GM08714 (cell line): ENCODE results near the gene GZMM.

Experiments used
- H3K4me3 ChIP-seq: fragments of 200-500 bp; sonication (Bioruptor generic); 2 replicates; pipeline ENCODE4 v1.5.1; 2014; ENCODE audit warnings: mild to moderate bottlenecking, low read length, inconsistent platforms
- ZNF274 ChIP-seq: IDR thresholded peaks from 2 replicates; pipeline ENCODE4 v1.6.1; 2012; ENCODE audit warnings: mild to moderate bottlenecking, low read depth, low read length

Gene GZMM

DNA sequence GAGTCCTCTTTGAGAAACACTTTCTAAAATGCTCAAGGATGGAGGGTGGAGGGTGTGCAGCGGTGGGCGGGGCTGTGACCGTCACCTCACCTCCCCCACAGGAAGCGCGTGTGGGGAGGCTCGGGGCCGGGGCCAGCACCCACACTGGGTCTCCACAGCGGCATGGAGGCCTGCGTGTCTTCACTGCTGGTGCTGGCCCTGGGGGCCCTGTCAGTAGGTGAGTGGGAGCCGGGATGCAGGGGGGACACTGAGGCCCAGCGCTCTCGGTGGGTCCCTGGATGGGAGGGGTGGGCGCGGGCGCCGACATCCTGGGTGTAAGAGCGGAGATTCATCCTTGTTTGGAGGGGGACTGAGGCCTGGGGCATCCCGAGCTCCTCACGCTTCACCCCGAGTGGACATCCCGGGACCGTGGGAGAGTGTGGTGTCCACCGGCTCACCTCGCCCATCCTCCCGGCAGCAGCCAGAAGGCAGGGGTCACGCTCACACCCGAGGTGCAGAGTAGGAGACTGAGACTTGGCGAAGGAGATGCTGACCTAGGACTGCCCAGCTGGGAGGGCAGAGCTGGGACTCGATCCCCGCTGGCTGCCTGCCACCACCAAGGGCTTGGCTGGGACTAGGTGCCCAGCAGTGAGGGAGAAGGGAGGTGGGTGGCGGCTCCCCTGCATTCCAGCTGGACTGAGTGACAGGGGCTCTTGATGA lies at the start of gene GZMM:
TSS of gene GZMM (plus strand) at position 144 of the 699 bp plus-strand sequence. CDS start at position 163, 19 bp downstream.
- H3K4me3 ChIP-seq: no peak within 1 kb of the TSS
- TF ChIP-seq ZNF274: no peak

GRCh38 chr19:494171-495080 lies 49.4 kb upstream of the GZMM start:
- no peak for TF ChIP-seq ZNF274
- no peak overlapping the region for H3K4me3 ChIP-seq

GRCh38 chr19:495081-495401 lies 48.8 kb upstream of the GZMM start:
- TF ChIP-seq ZNF274: no peak
- H3K4me3 ChIP-seq: no peak overlapping the region

DNA sequence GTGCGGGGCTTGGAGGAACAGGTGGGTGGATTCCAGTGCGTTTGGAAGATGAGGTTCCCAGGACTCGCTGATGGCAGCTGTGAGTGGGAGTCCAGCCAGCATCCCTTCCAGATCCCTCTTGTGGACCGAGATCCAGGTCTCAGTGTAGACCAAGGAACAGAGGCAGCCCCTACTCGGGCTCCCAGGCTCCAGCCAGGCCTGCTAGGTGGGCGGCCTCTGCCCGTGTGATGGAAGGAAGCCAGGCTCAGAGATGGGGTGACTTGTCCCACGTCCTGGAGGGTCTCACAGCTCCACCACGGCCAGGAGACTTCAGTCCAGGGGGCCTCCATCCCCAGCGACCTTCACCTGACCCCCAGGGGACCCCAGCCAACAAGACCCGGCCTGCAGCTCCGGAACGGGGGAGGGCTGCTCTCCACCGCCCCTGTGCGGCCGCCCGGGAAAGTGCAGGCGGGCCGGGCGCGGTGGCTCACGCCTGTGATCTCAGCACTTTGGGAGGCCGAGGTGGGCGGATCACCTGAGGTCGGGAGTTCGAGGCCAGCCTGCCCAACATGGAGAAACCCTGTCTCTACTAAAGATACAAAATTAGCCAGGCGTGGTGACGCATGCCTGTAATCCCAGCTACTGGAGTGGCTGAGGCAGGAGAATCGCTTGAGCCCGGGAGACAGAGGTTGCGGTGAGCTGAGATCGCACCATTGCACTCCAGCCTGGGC lies 48.3 kb upstream of the GZMM start:
- TF ChIP-seq ZNF274: no peak
- H3K4me3 ChIP-seq: no peak overlapping the region

DNA sequence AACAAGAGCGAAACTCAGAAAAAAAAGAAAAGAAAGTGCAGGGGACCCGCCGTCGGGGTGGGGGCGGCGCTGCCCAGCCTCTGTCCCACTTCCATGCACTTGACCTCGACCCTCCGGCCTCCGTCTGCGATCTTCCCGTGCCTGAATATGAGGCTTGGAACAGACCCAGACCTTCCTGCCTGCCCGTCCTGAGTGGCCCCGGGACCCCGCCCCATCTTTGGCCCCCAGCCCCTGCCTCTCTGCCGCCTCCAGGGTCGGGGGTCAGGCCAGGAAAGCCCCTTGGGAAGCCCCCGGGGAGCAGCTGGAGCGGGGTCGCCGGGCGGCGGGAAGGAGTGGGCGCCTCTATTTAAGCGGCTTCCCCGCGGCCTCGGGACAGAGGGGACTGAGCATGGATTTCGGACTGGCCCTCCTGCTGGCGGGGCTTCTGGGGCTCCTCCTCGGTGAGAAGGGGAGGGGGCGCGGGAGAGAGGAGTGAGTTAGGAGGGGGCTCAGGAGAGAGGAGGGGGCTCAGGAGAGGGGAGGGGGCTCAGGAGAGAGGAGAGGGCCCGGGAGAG lies 47.7 kb upstream of the GZMM start, which contains the start of gene MADCAM1:
TSS of gene MADCAM1 (plus strand) at position 375 of the 554 bp plus-strand sequence. CDS start at position 389, 14 bp downstream.
- no peak for TF ChIP-seq ZNF274
- H3K4me3 ChIP-seq: no peak within 1 kb of the TSS

GRCh38 chr19:496986-497385 lies 46.9 kb upstream of the GZMM start:
- no peak overlapping the region for H3K4me3 ChIP-seq
- no peak for TF ChIP-seq ZNF274

- no peak for TF ChIP-seq ZNF274
- H3K4me3 ChIP-seq: no peak overlapping the region
Observed at GRCh38 chr19:497491-497868, 46.4 kb upstream of the GZMM start.

- no peak for TF ChIP-seq ZNF274
- H3K4me3 ChIP-seq: no peak overlapping the region
Observed at GRCh38 chr19:497869-498510, 45.9 kb upstream of the GZMM start.

DNA sequence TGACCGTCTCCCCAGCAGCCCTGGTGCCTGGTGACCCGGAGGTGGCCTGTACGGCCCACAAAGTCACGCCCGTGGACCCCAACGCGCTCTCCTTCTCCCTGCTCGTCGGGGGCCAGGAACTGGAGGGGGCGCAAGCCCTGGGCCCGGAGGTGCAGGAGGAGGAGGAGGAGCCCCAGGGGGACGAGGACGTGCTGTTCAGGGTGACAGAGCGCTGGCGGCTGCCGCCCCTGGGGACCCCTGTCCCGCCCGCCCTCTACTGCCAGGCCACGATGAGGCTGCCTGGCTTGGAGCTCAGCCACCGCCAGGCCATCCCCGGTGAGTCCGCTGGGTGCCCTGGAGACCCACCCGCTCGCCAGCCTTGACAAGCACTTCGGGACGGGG lies 45.4 kb upstream of the GZMM start:
- no peak for TF ChIP-seq ZNF274
- no peak overlapping the region for H3K4me3 ChIP-seq

DNA sequence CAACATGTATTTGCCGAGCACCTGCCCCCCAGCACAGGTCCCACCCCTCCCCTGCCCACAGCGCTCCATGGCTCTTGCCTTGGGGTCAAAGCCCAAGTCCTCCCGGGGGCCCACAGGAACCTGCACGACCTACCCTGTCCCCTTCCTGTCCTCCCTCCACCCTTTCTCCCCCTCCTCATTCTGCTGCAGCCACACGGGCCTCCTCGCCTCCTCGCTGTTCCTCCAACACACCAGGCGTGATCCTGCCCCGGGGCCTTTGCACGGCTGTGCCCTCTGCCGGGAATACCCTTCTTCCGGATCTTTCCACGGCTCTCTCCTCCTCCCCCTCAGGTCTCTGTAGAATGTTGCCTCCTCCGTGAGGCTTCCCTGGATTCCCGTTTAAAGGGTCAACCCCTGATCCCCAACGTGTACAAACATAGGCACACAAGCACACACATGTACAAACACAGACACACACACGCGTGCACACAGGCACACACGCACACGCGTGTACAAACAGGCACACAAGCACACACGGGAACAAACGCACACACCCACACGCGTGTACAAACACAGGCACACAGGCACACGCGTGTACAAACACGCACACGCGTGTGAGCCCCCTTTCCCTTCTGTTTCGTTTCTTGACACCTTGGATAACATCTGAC lies 44.8 kb upstream of the GZMM start:
- no peak for TF ChIP-seq ZNF274
- H3K4me3 ChIP-seq: no peak overlapping the region

DNA sequence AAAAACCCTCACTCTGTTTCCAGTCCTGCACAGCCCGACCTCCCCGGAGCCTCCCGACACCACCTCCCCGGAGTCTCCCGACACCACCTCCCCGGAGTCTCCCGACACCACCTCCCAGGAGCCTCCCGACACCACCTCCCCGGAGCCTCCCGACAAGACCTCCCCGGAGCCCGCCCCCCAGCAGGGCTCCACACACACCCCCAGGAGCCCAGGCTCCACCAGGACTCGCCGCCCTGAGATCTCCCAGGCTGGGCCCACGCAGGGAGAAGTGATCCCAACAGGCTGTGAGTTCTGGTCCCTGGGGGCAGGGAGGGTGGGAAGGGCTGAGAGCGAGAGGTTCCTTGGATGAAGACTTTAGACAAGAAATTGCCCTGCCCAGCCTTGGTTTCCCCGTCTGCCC lies 42.2 kb upstream of the GZMM start:
- H3K4me3 ChIP-seq: no peak overlapping the region
- no peak for TF ChIP-seq ZNF274

- H3K4me3 ChIP-seq: no peak overlapping the region
- TF ChIP-seq ZNF274: no peak
Observed at GRCh38 chr19:504616-505015, 39.2 kb upstream of the GZMM start.
